Astrocyte of the cerebellum (primary cell): Measurements from ENCODE around the gene PPIE.
"Not testable (repeated sequence)": the region's sequence is repeated elsewhere in the genome, so short reads cannot be mapped to it uniquely, and the experiment has no call there.

Experiments
- DNase-seq: peaks from one replicate; pipeline ENCODE4 v3.0.0-alpha.2; 2011; ENCODE audit warnings: low read depth
- H3K4me3 ChIP-seq: 2 replicates; pipeline ENCODE4 v1.5.1; 2011; ENCODE audit warnings: mild to moderate bottlenecking, low read depth, low read length, moderate library complexity
- CTCF ChIP-seq: IDR thresholded peaks from 2 replicates; pipeline ENCODE4 v1.5.1; 2012; ENCODE audit warnings: low read length, low read depth, moderate library complexity, mild to moderate bottlenecking; ENCODE audit errors: missing control alignments
- in situ Hi-C: cut with HindIII; loops from 2 replicates; pipeline ENCODE4 v1.10.0; 2017; ENCODE audit warnings: low sequenced_read_pairs

PPIE gene

DNA sequence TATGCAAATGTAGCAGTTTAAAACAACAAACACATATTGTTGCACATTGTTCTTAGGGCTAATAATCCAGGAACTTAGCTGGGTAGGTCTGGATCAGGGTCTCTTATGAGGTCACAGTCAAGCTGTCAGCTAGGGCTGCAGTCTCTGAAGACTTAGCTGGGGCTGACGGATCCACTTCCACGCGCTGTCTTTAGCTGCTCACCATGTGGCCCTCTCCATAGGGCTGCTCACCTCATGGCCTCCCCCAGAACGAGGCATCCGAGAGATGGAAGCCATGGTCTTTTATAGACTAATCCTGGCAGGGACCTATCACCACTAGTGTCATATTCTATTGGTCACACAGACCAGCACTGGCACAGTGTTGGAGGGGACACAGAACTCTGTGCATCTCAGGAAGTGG lies 41.1 kb downstream of the PPIE start:
- in situ Hi-C loops = no loop called here
- no peak for TF ChIP-seq CTCF
- DNase-seq = no peak
- H3K4me3 ChIP-seq = no peak overlapping the region

- no peak for TF ChIP-seq CTCF
- DNase-seq = no peak
- no peak overlapping the region for H3K4me3 ChIP-seq
- in situ Hi-C loops = no loop called here
Measured at GRCh38 chr1:39781349-39781715, 42.6 kb downstream of the PPIE start.

GRCh38 chr1:39782103-39782502 lies 43.4 kb downstream of the PPIE start:
- DNase-seq = no peak
- in situ Hi-C loops = no loop called here

DNA sequence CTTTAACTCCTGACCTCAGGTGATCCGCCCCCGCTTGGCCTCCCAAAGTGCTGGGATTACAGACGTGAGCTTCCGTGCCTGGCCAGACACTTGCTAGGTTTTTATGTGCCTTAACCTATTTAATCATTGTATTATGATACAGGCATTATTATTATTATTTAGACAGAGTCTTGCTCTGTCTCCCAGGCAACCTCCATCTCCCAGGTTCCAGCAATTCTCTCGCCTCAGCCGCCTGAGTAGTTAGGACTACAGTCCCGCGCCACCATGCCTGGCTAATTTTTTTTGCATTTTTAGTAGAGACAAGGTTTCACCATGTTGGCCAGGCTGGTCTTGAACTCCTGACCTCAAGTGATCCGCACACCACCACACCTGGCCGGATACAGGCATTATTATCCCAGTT lies 44.0 kb downstream of the PPIE start:
- in situ Hi-C loops, H3K4me3 ChIP-seq, DNase-seq: not testable (repeated sequence)

More at GRCh38 chr1:39782103-39782502, 43.4 kb downstream of the PPIE start:
- no peak for TF ChIP-seq CTCF
- H3K4me3 ChIP-seq = no peak overlapping the region

DNA sequence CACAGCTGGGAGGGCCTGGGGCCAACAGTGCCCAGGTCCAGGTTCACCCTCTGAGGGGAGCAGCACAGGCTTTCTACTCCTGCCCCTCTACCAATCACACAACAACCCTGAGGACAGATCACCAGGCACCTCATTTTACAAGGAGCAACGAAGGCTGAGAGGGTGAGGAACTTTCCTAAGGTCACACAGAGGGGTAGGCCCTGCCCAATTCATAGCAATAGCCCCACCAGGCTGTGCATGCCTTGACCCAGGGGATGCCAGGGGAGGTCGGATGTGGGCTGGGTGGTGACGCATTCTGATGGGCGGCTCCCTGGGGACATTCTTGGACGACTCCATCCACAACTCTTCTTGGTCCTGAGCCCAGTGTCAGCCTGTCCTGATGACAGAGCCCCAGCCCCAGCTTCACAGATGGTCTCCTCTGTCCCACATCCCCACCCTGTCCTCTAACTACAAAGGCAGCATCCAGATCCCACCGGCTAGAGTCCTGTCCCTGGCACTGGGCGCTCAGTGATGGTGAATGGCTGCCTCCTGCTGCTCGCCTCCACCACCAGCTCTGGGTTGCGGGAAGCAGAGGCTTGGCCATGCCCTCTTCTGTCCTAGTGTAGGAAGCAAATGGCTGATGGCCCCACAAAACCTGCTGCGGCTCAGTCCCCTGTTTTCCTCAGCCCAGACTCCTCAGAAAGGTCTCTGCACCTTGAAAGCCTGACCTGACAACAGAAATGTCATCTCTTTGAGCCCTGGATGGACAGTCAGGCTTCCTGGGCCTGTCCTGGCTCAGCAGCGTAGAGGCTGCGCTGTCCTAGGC lies 47.8 kb downstream of the PPIE start:
- in situ Hi-C loops, H3K4me3 ChIP-seq, DNase-seq: not testable (repeated sequence)

DNA sequence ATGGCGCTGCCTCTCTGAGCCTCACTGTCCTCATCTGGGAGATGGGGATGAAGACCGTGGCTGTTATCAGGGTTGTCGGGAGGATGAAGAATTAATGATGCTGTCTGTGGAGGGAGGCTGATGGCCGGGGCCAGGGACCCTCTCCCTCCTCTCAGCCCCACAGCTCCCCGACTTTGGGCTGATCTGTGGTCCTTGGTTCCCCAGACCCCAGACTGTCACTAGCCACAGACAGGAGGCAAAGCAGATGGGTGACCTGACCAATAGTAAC lies 48.4 kb downstream of the PPIE start:
- in situ Hi-C loops, DNase-seq: not testable (repeated sequence)

GRCh38 chr1:39787468-39787867 lies 48.8 kb downstream of the PPIE start:
- no peak overlapping the region for H3K4me3 ChIP-seq
- in situ Hi-C loops = no loop called here
- DNase-seq = no peak
- TF ChIP-seq CTCF = no peak

More for the DNA sequence above, 48.4 kb downstream of the PPIE start:
- not testable (repeated sequence) for H3K4me3 ChIP-seq

GRCh38 chr1:39787964-39788363 lies 49.3 kb downstream of the PPIE start:
- DNase-seq, in situ Hi-C loops, H3K4me3 ChIP-seq: not testable (repeated sequence)

DNA sequence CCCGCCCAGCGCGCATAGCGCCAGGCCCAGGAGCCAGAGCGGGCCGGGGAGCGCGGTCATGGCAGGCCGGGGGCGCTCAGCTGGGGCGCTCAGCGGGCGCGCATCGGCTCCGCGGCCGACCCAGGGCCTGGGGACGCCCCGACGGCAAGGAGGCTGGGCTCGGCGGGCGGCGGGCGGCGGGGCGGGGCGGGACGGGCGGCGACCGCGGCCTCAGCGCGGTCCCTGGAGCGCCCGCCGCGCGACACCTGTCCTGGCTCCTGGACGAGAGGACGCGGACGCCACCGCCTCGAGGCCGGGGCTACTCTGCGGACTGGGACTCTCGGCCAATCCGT lies 49.7 kb downstream of the PPIE start:
- in situ Hi-C loops = no loop called here
- no peak overlapping the region for H3K4me3 ChIP-seq
- no peak for DNase-seq
- no peak for TF ChIP-seq CTCF
